NB4 (cell line): Measurements from ENCODE around the gene LFNG.

Source experiments
- DNase-seq: peaks from one replicate; pipeline ENCODE4 v3.0.0; 2010; ENCODE audit warnings: low read depth
- H3K4me3 ChIP-seq: one replicate; pipeline ENCODE4 v1.5.1; 2011; ENCODE audit warnings: mild to moderate bottlenecking, low read depth, low read length, moderate library complexity
- MYC ChIP-seq: IDR thresholded peaks from 2 replicates; pipeline ENCODE4 v1.6.1; 2011; ENCODE audit warnings: low read depth, low read length
- POLR2A ChIP-seq: IDR thresholded peaks from 2 replicates; pipeline ENCODE4 v1.6.1; 2011; ENCODE audit warnings: mild to moderate bottlenecking; ENCODE audit not compliant: insufficient read length; ENCODE audit errors: extremely low read depth
- TF ChIP-seq, protein P1 (sequence below): IDR thresholded peaks from one replicate; pipeline ENCODE4 v1.5.1; 2012; ENCODE audit warnings: low read depth, low read length
- TF ChIP-seq, protein P2 (sequence below): IDR thresholded peaks from 2 replicates; pipeline ENCODE4 v1.6.1; 2011; ENCODE audit warnings: low read depth, low read length

LFNG gene

DNA sequence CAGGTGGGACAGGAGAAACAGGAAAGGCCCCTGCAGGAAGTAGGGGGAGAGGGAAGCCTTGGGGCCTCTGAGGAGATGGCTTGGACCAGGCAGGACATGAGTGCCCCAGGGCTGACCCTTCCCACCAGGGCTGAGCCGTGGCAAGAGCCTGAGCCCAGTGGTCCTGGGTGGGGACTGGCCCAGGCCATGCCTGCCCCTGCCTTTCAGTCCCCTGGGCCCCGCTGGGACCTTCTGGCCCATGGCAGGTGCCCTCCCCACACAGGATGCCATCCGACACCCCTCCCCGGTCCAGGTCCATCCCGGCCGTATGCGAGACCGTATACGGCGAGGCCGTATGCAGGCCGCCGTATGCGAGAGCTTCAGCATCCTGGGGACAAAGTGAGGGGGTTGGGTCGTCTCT, 45.4 kb upstream of the LFNG start:
- H3K4me3 ChIP-seq, result no peak overlapping the region
- peak; percentile 10 for DNase-seq
- TF ChIP-seq, protein P1, sequence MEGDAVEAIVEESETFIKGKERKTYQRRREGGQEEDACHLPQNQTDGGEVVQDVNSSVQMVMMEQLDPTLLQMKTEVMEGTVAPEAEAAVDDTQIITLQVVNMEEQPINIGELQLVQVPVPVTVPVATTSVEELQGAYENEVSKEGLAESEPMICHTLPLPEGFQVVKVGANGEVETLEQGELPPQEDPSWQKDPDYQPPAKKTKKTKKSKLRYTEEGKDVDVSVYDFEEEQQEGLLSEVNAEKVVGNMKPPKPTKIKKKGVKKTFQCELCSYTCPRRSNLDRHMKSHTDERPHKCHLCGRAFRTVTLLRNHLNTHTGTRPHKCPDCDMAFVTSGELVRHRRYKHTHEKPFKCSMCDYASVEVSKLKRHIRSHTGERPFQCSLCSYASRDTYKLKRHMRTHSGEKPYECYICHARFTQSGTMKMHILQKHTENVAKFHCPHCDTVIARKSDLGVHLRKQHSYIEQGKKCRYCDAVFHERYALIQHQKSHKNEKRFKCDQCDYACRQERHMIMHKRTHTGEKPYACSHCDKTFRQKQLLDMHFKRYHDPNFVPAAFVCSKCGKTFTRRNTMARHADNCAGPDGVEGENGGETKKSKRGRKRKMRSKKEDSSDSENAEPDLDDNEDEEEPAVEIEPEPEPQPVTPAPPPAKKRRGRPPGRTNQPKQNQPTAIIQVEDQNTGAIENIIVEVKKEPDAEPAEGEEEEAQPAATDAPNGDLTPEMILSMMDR, result no peak
- TF ChIP-seq, protein P2, sequence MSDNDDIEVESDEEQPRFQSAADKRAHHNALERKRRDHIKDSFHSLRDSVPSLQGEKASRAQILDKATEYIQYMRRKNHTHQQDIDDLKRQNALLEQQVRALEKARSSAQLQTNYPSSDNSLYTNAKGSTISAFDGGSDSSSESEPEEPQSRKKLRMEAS, result no peak
- no peak for TF ChIP-seq MYC
- TF ChIP-seq POLR2A, result no peak

DNA sequence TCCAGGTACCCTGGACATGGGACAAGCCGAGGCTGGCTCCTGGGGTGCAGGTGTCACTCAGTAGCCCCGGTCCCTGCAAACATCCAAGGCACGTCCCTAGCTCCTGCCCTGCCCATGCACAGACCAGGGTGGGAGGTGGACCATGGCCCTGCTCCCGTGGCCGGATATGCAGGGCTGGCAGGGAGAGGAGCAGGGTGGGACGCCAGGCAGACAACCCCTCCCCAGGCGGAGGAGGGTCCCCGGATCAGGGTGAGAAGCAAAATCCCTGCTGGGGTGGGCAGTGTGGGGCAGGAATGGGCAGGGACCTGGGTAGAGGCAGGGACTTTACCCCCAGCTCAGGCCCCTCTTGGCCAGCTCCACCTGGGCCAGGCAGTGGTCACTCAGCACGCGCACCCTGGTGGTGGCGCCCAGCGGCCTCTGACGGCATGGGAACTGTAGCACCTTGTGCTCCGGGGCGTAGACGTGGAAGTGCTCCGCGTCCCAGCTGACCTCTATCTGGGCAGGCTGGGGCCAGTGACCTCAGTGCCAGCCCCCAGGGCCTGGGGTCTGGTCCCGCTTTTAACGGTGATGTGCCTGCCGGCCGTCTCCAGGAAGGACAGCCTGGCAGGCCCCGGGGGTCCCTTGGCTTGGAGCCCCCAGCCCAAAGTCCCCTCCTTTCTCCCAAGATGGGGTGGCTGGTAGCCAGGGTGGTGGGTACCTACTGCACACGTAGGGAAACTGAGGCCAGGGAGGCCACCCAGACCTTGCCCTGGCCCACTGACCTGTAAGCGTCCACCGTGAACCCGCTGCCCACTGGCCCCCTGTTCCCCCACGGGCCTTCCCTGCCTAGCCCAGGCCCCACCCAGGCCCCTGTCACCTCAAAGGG, 44.5 kb upstream of the LFNG start:
- TF ChIP-seq, protein P2, result no peak
- TF ChIP-seq POLR2A (no peak), MYC (no peak)
- TF ChIP-seq, protein P1, result no peak
- no peak overlapping the region for H3K4me3 ChIP-seq
- DNase-seq, result peak; percentile 12

DNA sequence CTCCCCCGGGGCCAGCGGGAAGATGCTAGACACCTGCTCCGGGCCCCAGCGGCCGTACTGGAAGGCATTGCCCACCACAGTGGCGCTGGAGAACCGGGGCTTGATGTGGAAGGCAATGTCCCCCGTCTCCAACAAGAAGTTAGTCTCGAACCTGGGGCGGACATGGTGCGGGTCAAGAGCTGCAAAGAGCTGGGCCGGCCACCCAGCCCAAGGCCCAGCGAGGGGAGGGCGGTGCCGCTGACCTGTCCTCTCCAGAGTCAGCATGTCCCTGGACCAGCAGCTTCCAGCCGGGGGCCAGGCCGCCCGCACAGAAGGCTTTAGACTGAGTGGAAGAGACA, 43.9 kb upstream of the LFNG start:
- no peak for TF ChIP-seq POLR2A
- no peak for TF ChIP-seq MYC
- TF ChIP-seq, protein P1, result no peak
- TF ChIP-seq, protein P2, result no peak
- peak; percentile 9 for DNase-seq
- no peak overlapping the region for H3K4me3 ChIP-seq

DNA sequence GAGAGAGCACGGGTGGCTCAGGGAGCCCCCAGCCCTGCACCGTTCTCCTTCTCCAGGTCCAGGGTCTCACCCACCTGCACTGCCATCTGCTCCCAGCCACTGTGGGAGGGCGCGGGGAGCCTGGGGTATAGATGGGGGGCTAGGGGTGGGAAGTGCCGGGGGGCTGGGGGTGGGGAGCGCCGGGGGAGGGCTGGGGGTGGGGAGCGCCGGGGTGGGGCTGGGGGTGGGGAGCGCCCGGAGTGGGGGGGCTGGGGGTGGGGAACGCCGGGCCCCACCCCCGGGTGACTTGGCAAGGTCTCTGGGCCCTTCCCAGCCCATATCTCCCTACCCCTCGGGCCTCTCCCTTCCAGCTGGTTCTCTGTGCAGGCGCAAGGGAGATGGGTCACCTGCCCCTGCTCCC, 43.3 kb upstream of the LFNG start, which contains the start of gene GRIFIN:
GRIFIN (minus strand) TSS at position 101 of the 400 bp plus-strand sequence; CDS start at position 86, 15 bp downstream.
- H3K4me3 ChIP-seq, result no peak within 1 kb of the TSS
- peak; percentile 11 for DNase-seq
- TF ChIP-seq POLR2A (no peak), MYC (no peak)
- TF ChIP-seq, protein P1, result no peak
- TF ChIP-seq, protein P2, result no peak

DNA sequence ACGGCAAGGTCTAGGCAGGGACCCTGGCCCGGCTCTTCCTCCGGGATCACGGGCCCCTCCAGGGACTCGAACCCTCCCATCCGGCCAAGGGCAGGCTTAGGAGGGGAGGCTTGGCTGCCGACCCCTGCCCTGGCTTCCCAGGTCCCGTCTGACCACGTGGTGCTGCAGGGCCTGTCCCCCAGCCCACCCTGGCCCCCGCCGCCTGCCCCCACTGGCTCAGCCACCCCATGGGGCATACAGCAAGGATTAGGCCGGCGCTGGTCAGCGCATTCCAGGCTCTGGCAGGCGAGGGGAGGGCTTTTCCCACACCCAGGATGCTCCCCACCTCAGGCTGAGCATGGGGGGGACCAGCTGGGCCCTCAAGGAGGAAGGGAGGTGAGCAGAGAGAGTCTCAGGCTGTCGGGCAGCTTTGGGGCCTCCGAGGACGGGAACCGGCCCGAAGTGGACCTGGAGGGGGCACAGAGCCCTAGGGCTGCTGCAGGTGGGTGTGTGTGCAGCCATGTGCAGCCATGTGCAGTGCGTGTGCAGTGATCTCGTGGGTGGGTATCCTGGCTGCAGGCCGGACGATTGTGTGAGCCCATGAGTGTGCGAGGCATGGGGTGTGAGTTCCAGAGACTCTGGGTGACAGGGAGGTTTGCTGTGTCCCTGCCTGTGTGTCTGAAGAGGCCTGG, 42.7 kb upstream of the LFNG start:
- TF ChIP-seq POLR2A (no peak), MYC (no peak)
- TF ChIP-seq, protein P2, result no peak
- TF ChIP-seq, protein P1, result no peak
- DNase-seq, result peak; percentile 15
- no peak overlapping the region for H3K4me3 ChIP-seq
